ENCODE measurements around the gene MIS18A.
A peak's percentile ranks its signal among the peaks of the same experiment; 100 is the strongest.
"Not testable (repeated sequence)": the region's sequence is repeated elsewhere in the genome, so short reads cannot be mapped to it uniquely, and the experiment has no call there.

Gene MIS18A
- 2.9 to 10.3 (median 5.7) reads per million in 17 experiments for total RNA-seq

GRCh38 chr21:32278518-32279376, at the start of gene MIS18A:
MIS18A (minus strand) TSS chr21:32279049; CDS start chr21:32279014, 35 bp downstream.
- DNase-seq, result peak; percentile 97 to 99 (median 98)

- DNase-seq, result no peak
These were observed 49.7 kb upstream of the MIS18A start for GRCh38 chr21:32328595-32328994.

- no peak for DNase-seq
These were observed 46.9 kb upstream of the MIS18A start for GRCh38 chr21:32325706-32326105.

- DNase-seq, result no peak
These were observed 43.8 kb upstream of the MIS18A start for GRCh38 chr21:32322676-32323075.

- no peak for DNase-seq
These were observed 43.3 kb upstream of the MIS18A start for GRCh38 chr21:32322103-32322502.

- DNase-seq, result no peak
These were observed 42.6 kb upstream of the MIS18A start for GRCh38 chr21:32321480-32321879.

GRCh38 chr21:32320726-32321125, 41.9 kb upstream of the MIS18A start:
- DNase-seq, result no peak

- DNase-seq, result no peak
These were observed 41.2 kb upstream of the MIS18A start for GRCh38 chr21:32320059-32320458.

- DNase-seq, result no peak
These were observed 40.2 kb upstream of the MIS18A start for GRCh38 chr21:32319012-32319411.

GRCh38 chr21:32317726-32318125, 38.9 kb upstream of the MIS18A start:
- DNase-seq, result no peak

- no peak for DNase-seq
These were observed 37.7 kb upstream of the MIS18A start for GRCh38 chr21:32316361-32317215.

GRCh38 chr21:32315511-32316281, 36.8 kb upstream of the MIS18A start:
- no peak for DNase-seq

GRCh38 chr21:32314806-32315205, 36.0 kb upstream of the MIS18A start:
- no peak for DNase-seq

- DNase-seq, result no peak
These were observed 34.1 kb upstream of the MIS18A start for GRCh38 chr21:32312976-32313375.

GRCh38 chr21:32312326-32312725, 33.5 kb upstream of the MIS18A start:
- no peak for DNase-seq

GRCh38 chr21:32311621-32312020, 32.8 kb upstream of the MIS18A start:
- no peak for DNase-seq

GRCh38 chr21:32310976-32311375, 32.1 kb upstream of the MIS18A start:
- not testable (repeated sequence) for DNase-seq

GRCh38 chr21:32309906-32310460, 31.1 kb upstream of the MIS18A start:
- no peak for DNase-seq

- no peak for DNase-seq
These were observed 29.8 kb upstream of the MIS18A start for GRCh38 chr21:32308696-32309095.

- no peak for DNase-seq
These were observed 28.9 kb upstream of the MIS18A start for GRCh38 chr21:32307706-32308105.

GRCh38 chr21:32306021-32306780, 27.4 kb upstream of the MIS18A start:
- no peak for DNase-seq

GRCh38 chr21:32304998-32305397, 26.1 kb upstream of the MIS18A start:
- DNase-seq, result no peak

All from suppressor macrophage (primary cell).